Keratinocyte (primary cell): ENCODE results near the gene CDX2. TPM values are rescaled to one million over a fixed set of nuclear protein-coding genes. Genes with fewer than 3 reads are reported as not detected.
A peak's percentile ranks its signal among the peaks of the same experiment; 100 is the strongest.

Experiments
- DNase-seq: peaks from one replicate; pipeline ENCODE4 v3.0.0-alpha.2; 2011; ENCODE audit warnings: low read depth, missing footprints, low spot score
- FAIRE-seq: peaks from 2 replicates; lab custom pipeline; 2011; peaks lifted over from hg19 to GRCh38; lab: Jason Lieb, UNC
- H2AFZ ChIP-seq: 2 replicates; pipeline ENCODE4 v1.6.0; 2012; ENCODE audit warnings: low read length, control low read depth, inconsistent platforms; ENCODE audit not compliant: control insufficient read depth
- H3K27ac ChIP-seq: 2 replicates; pipeline ENCODE4 v1.5.1; 2011; ENCODE audit warnings: low read length; ENCODE audit not compliant: control insufficient read depth, insufficient read depth
- H3K27me3 ChIP-seq: 3 replicates; pipeline ENCODE4 v1.6.0; 2011; ENCODE audit warnings: low read length; ENCODE audit not compliant: control insufficient read depth, insufficient read depth; ENCODE audit errors: extremely low read depth
- H3K36me3 ChIP-seq, 2 experiments: 2 replicates in 1 of 2; 3 replicates in 1 of 2; pipeline ENCODE4 v1.5.1; 2011; ENCODE audit warnings: low read length in 2 of 2, mild to moderate bottlenecking in 1 of 2; ENCODE audit not compliant: control insufficient read depth in 2 of 2, insufficient read depth in 2 of 2; ENCODE audit errors: extremely low read depth in 1 of 2
- H3K4me1 ChIP-seq: 3 replicates; pipeline ENCODE4 v1.5.1; 2011; ENCODE audit warnings: low read length; ENCODE audit not compliant: control insufficient read depth, insufficient read depth; ENCODE audit errors: extremely low read depth
- H3K4me2 ChIP-seq: 3 replicates; pipeline ENCODE4 v1.6.0; 2011; ENCODE audit warnings: low read depth, low read length; ENCODE audit not compliant: control insufficient read depth, insufficient read depth; ENCODE audit errors: extremely low read depth
- H3K4me3 ChIP-seq, 3 experiments: fragments of 200-600 bp in 1 of 3; sonication (generic) in 1 of 3; 2 replicates in 2 of 3; 3 replicates in 1 of 3; pipeline ENCODE4 v1.5.1; 2011 to 2016; ENCODE audit warnings: low read length in 3 of 3, mild to moderate bottlenecking in 3 of 3, control low read depth in 2 of 3, inconsistent platforms in 1 of 3, low read depth in 1 of 3, mixed read lengths in 1 of 3, mixed run types in 1 of 3, moderate library complexity in 1 of 3; ENCODE audit not compliant: control insufficient read depth in 2 of 3, insufficient read depth in 2 of 3; ENCODE audit errors: extremely low read depth in 1 of 3
- H3K79me2 ChIP-seq: 2 replicates; pipeline ENCODE4 v1.6.0; 2012; ENCODE audit warnings: low read length; ENCODE audit not compliant: control insufficient read depth, insufficient read depth
- H3K9ac ChIP-seq: 3 replicates; pipeline ENCODE4 v1.6.0; 2011; ENCODE audit warnings: low read length; ENCODE audit not compliant: control insufficient read depth, insufficient read depth; ENCODE audit errors: extremely low read depth
- H3K9me1 ChIP-seq: 3 replicates; pipeline ENCODE4 v1.6.0; 2011; ENCODE audit warnings: low read length; ENCODE audit not compliant: control insufficient read depth, insufficient read depth; ENCODE audit errors: extremely low read depth
- H3K9me3 ChIP-seq: 2 replicates; pipeline ENCODE4 v1.5.1; 2012; ENCODE audit warnings: low read depth, low read length; ENCODE audit not compliant: control insufficient read depth
- H4K20me1 ChIP-seq: 3 replicates; pipeline ENCODE4 v1.6.0; 2011; ENCODE audit warnings: low read length; ENCODE audit not compliant: control insufficient read depth, insufficient read depth; ENCODE audit errors: extremely low read depth
- CTCF ChIP-seq, 3 experiments: IDR thresholded peaks in 1 of 3; conservative IDR thresholded peaks in 1 of 3; optimal IDR thresholded peaks in 1 of 3; 2 replicates in 2 of 3; 3 replicates in 1 of 3; pipeline versions ENCODE3 to v1.5.1; 2011; ENCODE audit warnings: low read length in 3 of 3, mild to moderate bottlenecking in 3 of 3, moderate library complexity in 2 of 3, control low read depth in 1 of 3, inconsistent platforms in 1 of 3; ENCODE audit not compliant: insufficient read depth in 2 of 3; ENCODE audit errors: extremely low read depth in 1 of 3
- EZH2 ChIP-seq: IDR thresholded peaks from one replicate; pipeline ENCODE4 v1.6.1; 2012; ENCODE audit warnings: inconsistent platforms, mild to moderate bottlenecking, low read length, moderate library complexity
- dilution Hi-C: fragments of 300-500 bp; cut with MboI; formaldehyde crosslinking; loops from one replicate; pipeline ENCODE4 v1.7.0; 2020; ENCODE audit warnings: low sequenced_read_pairs; ENCODE audit not compliant: extremely low pct_ligation_motif_present
- polyA minus RNA-seq, 3 experiments: library from RNA; depleted of rRNA, polyadenylated mRNA; stranded (reverse); fragments of >200 nt; gene quantifications; 1 replicate in 1 of 3; 2 replicates in 1 of 3; 3 replicates in 1 of 3; pipeline ENCODE4 v1.2.3, GENCODE V29; 2011
- polyA plus RNA-seq, 5 experiments: library from polyadenylated mRNA; depleted of rRNA in 3 of 5; stranded (reverse) in 3 of 5; stranded (forward) in 1 of 5; unstranded in 1 of 5; fragments of >200 nt; gene quantifications; 1 replicate in 1 of 5; 2 replicates in 3 of 5; 3 replicates in 1 of 5; pipeline versions ENCODE4 v1.2.1 to v1.2.3, GENCODE V29; 2011 to 2012; ENCODE audit warnings: missing spikeins in 2 of 5, low read depth in 1 of 5, low replicate concordance in 1 of 5

CDX2 gene
- polyA plus RNA-seq (not detected in 3 replicates), polyA minus RNA-seq (not detected in 3 replicates)
- polyA plus RNA-seq (2011; ENCODE audit: low read depth) = not detected
- not detected in 2 replicates for polyA plus RNA-seq (2011; cell fraction: cytosol; rRNA removed)
- polyA plus RNA-seq (2011; cell fraction: nucleus; rRNA removed) = not detected in 2 replicates
- not detected in 2 replicates for polyA plus RNA-seq (2012; ENCODE audit: low replicate concordance)
- not detected for polyA minus RNA-seq (2011; cell fraction: cytosol; rRNA and poly(A)+ RNA removed)
- not detected in 2 replicates for polyA minus RNA-seq (2011; cell fraction: nucleus; rRNA and poly(A)+ RNA removed)

- no peak within 1 kb of the TSS for H3K4me3 ChIP-seq
- H3K4me1 ChIP-seq = no peaks in the 10 kb centered on the region
- no peaks in the 10 kb centered on the region for H4K20me1 ChIP-seq
- no peak for DNase-seq
- H3K27me3 ChIP-seq = peaks cover 100% of the 10 kb centered on the region
- no peaks in the 10 kb centered on the region for H3K9me3 ChIP-seq
- H3K9me1 ChIP-seq = no peaks in the 10 kb centered on the region
- peak; percentile 71 for TF ChIP-seq EZH2
- no peak for TF ChIP-seq CTCF (optimal IDR thresholded peaks at IDR 0.05 in 1 of 3, IDR thresholded peaks at IDR 0.05 in 1 of 3, conservative IDR thresholded peaks at IDR 0.05 in 1 of 3; ENCODE audit: extremely low read depth in 1 of 3, insufficient read depth in 2 of 3, low read length in 3 of 3)
- H3K27ac ChIP-seq = no peak within 1 kb of the TSS
- H3K36me3 ChIP-seq = no peaks in the 10 kb centered on the region
- dilution Hi-C loops = loop anchor here (25.0 kb wide), 1 partner anchor 132 kb away; no protein-coding TSS in a partner anchor
- no peaks in the 10 kb centered on the region for H3K79me2 ChIP-seq
- H3K4me2 ChIP-seq = peak within 1 kb of the TSS; percentile 37
- no peak for FAIRE-seq
- H3K9ac ChIP-seq = no peak within 1 kb of the TSS
- H2AFZ ChIP-seq = no peak within 1 kb of the TSS
These were observed at the start of gene CDX2 for GRCh38 chr13:27969082-27969865. CDX2 (minus strand) TSS chr13:27969315; CDS start chr13:27969006, 309 bp downstream.

GRCh38 chr13:28014301-28014700, 45.2 kb upstream of the CDX2 start:
- H3K79me2 ChIP-seq = no peaks in the 10 kb centered on the region
- no peak overlapping the region for H3K9ac ChIP-seq
- DNase-seq (no peak), FAIRE-seq (no peak)
- H3K36me3 ChIP-seq = no peaks in the 10 kb centered on the region
- no peaks in the 10 kb centered on the region for H4K20me1 ChIP-seq
- H3K4me2 ChIP-seq = no peak overlapping the region
- H3K27me3 ChIP-seq = no peaks in the 10 kb centered on the region
- H3K4me3 ChIP-seq = no peak overlapping the region
- dilution Hi-C loops = no loop called here
- no peaks in the 10 kb centered on the region for H3K9me1 ChIP-seq
- peaks cover 5% of the 10 kb centered on the region for H3K4me1 ChIP-seq
- TF ChIP-seq CTCF (optimal IDR thresholded peaks at IDR 0.05 in 1 of 3, IDR thresholded peaks at IDR 0.05 in 1 of 3, conservative IDR thresholded peaks at IDR 0.05 in 1 of 3; ENCODE audit: extremely low read depth in 1 of 3, insufficient read depth in 2 of 3, low read length in 3 of 3) (no peak), EZH2 (no peak)
- H3K27ac ChIP-seq = no peak overlapping the region
- no peaks in the 10 kb centered on the region for H3K9me3 ChIP-seq
- no peak overlapping the region for H2AFZ ChIP-seq
